Skeletal muscle satellite cell (primary cell): ENCODE results near the gene RERG.

Experiments used
- H3K27me3 ChIP-seq: 2 replicates; pipeline ENCODE4 v1.7.0; 2013; ENCODE audit warnings: low read length; ENCODE audit not compliant: control insufficient read depth, insufficient read depth
- H3K36me3 ChIP-seq: 2 replicates; pipeline ENCODE4 v1.7.0; 2013; ENCODE audit warnings: mild to moderate bottlenecking, control low read depth, low read length; ENCODE audit not compliant: insufficient read depth
- H3K4me1 ChIP-seq: 2 replicates; pipeline ENCODE4 v1.7.0; 2013; ENCODE audit warnings: low read length; ENCODE audit not compliant: control insufficient read depth, insufficient read depth
- H3K4me2 ChIP-seq: 2 replicates; pipeline ENCODE4 v1.7.0; 2013; ENCODE audit warnings: mild to moderate bottlenecking, low read length
- H3K4me3 ChIP-seq: 2 replicates; pipeline ENCODE4 v1.7.0; 2013; ENCODE audit warnings: low read length
- H3K9ac ChIP-seq: 2 replicates; pipeline ENCODE4 v1.7.0; 2013; ENCODE audit warnings: mild to moderate bottlenecking, low read depth, low read length, moderate library complexity
- H3K9me3 ChIP-seq: replicated peaks from 2 replicates; pipeline ENCODE4 v1.7.0; 2013; ENCODE audit warnings: mild to moderate bottlenecking, control low read depth, low read length

RERG gene

DNA sequence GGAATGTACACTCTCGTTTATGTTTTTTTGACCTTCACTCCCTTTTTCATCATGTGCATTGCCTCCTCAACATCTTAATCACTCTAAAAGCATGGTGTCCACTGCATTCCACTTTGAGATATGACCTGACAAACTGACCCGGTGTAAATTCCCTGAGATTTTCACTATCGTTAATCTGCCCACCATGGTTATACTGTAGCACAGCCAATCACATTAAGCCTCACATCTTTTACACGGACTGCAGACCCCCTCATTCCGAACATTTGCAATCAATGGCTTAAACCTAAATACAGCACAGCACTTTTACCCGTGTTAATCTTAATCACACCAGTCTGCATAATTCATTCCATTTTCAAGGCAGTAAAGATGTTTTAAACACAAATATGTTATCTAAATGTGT is 2.4 kb downstream of the RERG start:
- H3K9ac ChIP-seq = no peak overlapping the region
- H3K9me3 ChIP-seq = no peaks in the 10 kb centered on the region
- peaks cover 12% of the 10 kb centered on the region for H3K4me1 ChIP-seq
- H3K27me3 ChIP-seq = no peaks in the 10 kb centered on the region
- H3K4me2 ChIP-seq = no peak overlapping the region
- no peak overlapping the region for H3K4me3 ChIP-seq
- no peaks in the 10 kb centered on the region for H3K36me3 ChIP-seq

DNA sequence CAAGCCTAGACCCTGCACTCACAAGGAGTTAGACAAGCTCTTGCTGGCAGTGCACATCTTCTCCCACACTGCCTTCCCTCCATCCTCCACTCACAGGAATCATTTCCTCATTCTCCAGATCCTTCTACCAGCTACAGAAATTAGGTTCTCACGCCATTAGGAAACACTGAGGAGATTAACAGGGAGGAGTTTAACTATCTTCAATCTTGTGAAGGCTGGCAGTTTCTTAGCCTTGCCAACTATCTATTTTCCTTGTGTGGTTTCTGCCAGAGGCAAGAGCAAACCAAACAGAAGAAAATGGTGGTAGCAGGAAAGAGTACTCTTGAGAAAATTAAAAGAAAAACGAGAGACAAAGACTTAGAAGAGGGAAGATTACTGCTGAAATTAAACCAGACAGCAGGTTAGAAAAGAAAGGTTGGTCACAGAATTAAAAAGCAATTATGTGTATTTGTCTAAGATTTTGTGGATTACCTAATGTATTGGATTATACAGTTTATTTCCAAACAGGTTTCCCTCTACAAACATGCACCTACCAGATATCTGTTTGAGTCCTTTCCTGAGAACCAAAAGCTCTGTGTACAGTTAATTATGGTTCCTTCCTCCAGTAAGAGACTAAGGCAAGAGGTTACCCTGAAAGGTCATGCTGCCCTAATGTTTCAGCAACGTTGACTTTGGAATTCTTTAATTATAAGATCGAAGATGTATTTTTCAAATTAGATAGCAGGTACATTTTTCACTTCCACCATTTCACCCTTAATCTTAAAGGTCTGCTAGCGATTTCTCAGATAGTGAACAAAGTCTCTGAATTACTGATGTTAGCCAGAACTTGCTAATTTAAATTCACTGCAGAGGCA is 5.0 kb downstream of the RERG start:
- Histone ChIP-seq H3K4me2 (no peak overlapping the region), H3K4me1 (peaks cover 8% of the 10 kb centered on the region), H3K27me3 (no peaks in the 10 kb centered on the region), H3K36me3 (no peaks in the 10 kb centered on the region), H3K4me3 (no peak overlapping the region), H3K9me3 (no peaks in the 10 kb centered on the region), H3K9ac (no peak overlapping the region)

DNA sequence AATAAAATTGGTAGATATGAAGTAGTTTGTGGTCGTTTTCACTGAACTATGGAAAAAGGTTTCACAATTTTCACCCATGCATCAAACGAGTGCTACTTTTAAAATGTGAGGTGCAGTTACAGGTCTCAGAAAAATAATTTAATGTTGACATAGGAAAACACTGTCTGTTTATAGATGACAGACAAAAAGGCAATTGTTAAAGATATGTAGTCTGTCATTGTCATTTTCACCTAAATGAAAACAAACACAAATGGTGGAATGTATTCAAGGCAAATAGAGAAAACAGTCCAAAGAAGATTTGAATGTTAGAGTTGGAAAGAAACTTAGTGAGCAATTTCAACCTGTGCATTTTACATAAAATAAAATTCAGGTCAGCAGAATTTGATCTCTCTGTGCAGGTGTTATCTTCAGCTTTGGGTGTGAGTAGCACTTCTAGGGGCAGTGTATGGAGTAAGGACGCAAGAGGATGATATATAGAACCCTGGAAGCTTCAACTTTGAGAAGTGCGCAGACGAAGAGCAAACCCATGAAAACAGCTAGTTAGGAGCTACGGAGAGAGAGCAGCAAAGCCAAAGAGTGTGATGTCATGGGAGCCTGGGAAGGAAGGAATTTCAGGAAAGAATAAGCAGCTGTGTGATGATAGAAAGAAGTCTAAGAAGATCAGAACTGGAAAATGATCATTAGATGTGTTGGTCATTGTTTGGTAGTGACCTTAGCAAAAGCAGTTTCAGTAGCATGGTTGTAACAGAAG is 6.2 kb downstream of the RERG start:
- H3K4me1 ChIP-seq = peaks cover 10% of the 10 kb centered on the region
- no peaks in the 10 kb centered on the region for H3K36me3 ChIP-seq
- no peak overlapping the region for H3K4me2 ChIP-seq
- H3K4me3 ChIP-seq = no peak overlapping the region
- H3K9me3 ChIP-seq = no peaks in the 10 kb centered on the region
- H3K27me3 ChIP-seq = no peaks in the 10 kb centered on the region
- H3K9ac ChIP-seq = no peak overlapping the region

DNA sequence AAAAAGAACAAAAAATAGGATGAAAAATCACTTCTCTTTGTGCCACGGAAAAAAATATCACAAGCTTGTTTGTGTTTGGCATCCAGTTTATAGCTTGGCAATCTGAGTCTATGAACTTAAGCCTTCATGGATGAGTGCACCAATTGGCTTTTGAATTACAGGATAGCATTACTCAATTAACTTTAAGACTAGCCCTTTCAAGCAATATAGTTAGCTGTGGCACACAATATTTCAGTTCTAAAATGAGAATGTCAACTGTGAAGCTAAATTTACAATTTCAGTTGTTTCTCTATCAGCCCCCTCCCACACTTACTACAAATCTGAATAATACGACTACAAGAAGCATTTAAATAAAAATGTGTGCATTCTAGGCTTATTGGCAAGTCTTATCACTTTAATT is 8.3 kb downstream of the RERG start:
- H3K4me1 ChIP-seq = peaks cover 31% of the 10 kb centered on the region
- H3K9ac ChIP-seq = no peak overlapping the region
- no peaks in the 10 kb centered on the region for H3K36me3 ChIP-seq
- H3K27me3 ChIP-seq = no peaks in the 10 kb centered on the region
- H3K4me2 ChIP-seq = no peak overlapping the region
- H3K4me3 ChIP-seq = no peak overlapping the region
- H3K9me3 ChIP-seq = no peaks in the 10 kb centered on the region

DNA sequence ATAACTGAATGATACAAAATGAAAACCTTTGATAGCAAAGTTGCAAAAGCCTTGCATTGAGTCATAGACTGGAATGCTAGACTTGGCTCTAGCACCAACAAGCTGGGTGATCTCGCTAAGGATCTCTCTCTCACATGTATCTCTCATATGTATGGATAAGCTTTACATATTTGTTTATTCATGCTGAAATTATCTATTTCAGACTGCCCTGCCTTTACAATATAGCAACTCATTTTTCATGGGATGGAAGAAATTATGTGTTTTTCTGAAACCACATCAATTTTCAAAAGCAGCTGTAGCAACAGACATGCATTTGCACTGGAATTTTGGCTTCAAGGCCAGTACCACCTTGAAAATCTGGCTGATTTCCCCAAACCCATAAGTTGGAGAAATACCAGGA is 11.4 kb downstream of the RERG start:
- Histone ChIP-seq H3K9me3 (no peaks in the 10 kb centered on the region), H3K9ac (peak overlapping the region; percentile 78)

DNA sequence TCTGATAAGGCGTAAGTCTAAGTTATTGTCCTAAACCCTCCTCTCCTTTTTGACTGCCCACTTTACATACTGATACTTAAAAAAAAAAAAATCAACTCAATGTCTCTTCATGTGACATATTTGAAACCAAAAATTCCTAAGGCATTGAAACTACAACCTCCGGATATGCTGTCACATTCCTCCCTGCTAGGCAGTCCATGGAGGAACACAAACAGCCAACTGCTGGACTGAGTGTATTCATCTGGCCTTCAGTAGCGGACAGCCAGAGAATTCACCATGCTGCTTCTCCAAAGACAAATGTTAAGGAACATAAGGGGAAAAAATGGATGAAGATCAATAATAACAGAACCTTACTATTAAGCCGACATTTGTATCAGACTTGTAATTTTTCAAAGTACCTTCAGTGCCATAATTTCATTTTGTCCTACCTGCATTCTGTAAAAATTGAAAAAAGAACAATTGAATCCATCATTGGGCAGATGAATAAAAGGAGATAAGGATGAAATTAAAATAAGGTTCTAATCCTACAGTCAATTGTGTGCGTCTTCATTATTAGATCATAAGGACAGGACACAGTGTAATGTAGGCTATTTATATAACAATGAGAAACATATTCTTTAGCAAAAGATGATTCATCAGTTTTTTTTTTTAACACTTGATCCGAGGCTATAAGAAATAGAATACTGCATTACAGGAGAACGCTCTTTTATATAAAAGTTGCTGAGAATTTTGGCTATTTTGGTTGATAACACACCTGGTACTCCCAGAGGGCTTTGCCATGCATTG is 12.2 kb downstream of the RERG start:
- H3K9ac ChIP-seq = peak overlapping the region; percentile 78
- H3K4me2 ChIP-seq = peak overlapping the region; percentile 69
- no peaks in the 10 kb centered on the region for H3K27me3 ChIP-seq

More for the DNA sequence above, 11.4 kb downstream of the RERG start:
- no peaks in the 10 kb centered on the region for H3K36me3 ChIP-seq
- H3K4me3 ChIP-seq = no peak overlapping the region
- H3K4me2 ChIP-seq = peak overlapping the region; percentile 69
- H3K27me3 ChIP-seq = no peaks in the 10 kb centered on the region
- H3K4me1 ChIP-seq = peaks cover 37% of the 10 kb centered on the region

DNA sequence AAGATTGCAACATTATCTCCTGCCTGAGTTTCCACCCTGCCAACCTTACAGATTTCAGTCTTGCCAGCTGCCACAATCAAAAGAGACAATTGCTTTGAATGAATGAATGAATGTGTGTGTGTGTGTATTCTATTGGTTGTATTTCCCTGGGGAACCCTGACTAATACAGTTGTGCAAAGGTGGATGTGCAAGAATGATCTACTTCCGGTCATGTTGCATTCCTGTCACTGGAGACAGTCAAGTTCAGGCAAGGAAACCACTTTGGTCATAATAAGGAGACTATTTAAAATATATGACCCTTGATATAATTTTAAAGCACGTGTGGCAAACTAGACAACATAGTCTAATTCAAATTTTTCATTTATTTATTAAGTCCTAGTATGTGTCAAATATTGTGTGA is 13.1 kb downstream of the RERG start:
- H3K4me3 ChIP-seq = no peak overlapping the region
- no peak overlapping the region for H3K4me2 ChIP-seq
- peak overlapping the region; percentile 78 for H3K9ac ChIP-seq
- H3K36me3 ChIP-seq = no peaks in the 10 kb centered on the region
- no peaks in the 10 kb centered on the region for H3K27me3 ChIP-seq
- peaks cover 37% of the 10 kb centered on the region for H3K4me1 ChIP-seq
- H3K9me3 ChIP-seq = no peaks in the 10 kb centered on the region

More for the DNA sequence above, 12.2 kb downstream of the RERG start:
- Histone ChIP-seq H3K36me3 (no peaks in the 10 kb centered on the region), H3K4me1 (peaks cover 37% of the 10 kb centered on the region), H3K4me3 (peak overlapping the region; percentile 50), H3K9me3 (no peaks in the 10 kb centered on the region)

DNA sequence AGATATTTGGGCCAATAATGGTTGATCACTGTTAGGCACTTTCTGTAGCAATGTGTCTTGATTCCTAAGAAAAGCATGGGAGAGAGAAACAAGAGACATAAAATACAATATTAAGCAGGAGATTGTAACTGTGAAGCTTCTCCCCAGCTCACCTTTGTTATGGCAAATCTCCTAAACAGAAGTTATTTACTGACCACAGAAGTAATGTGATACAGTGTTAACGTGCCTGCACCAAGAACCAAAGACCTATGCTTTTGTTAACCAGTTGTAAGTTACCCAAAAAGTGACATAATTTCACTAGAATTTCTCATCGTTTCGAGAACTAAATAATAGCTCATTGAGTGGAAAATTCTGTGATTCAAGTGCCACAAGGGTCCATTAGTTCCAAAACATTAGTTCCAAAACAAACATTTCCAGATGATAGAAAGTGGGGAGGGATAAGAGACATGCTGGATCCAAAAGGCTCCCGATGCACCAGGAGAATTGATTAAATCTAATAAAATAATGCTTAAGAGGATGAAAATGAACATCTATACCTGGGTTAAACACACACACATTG is 14.3 kb downstream of the RERG start:
- H3K4me3 ChIP-seq = no peak overlapping the region

DNA sequence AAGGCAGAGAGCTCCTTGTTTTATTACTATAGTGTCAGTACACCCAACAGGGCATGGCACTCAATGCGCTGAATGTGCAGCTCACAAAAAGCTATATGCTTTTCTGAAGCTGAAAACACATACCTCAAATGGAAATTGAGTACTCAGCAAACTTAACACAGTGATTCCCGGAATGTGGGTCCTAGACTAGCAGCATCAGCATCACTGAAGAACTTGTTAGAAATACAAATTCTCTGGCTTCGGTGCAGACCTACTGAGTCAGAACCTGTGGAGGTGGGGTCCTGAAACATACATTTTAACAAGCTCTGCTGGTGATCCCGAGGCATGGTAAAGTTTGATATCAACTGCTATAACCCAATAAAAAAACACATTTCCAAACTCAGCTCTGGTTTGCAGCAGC is 14.9 kb downstream of the RERG start:
- H3K27me3 ChIP-seq = no peaks in the 10 kb centered on the region
- no peak overlapping the region for H3K9ac ChIP-seq
- no peaks in the 10 kb centered on the region for H3K9me3 ChIP-seq
- H3K4me3 ChIP-seq = no peak overlapping the region
- peaks cover 37% of the 10 kb centered on the region for H3K4me1 ChIP-seq
- no peak overlapping the region for H3K4me2 ChIP-seq
- H3K36me3 ChIP-seq = no peaks in the 10 kb centered on the region

More for the DNA sequence above, 14.3 kb downstream of the RERG start:
- Histone ChIP-seq H3K9me3 (no peaks in the 10 kb centered on the region), H3K36me3 (no peaks in the 10 kb centered on the region), H3K4me2 (no peak overlapping the region), H3K27me3 (no peaks in the 10 kb centered on the region), H3K9ac (no peak overlapping the region), H3K4me1 (peaks cover 37% of the 10 kb centered on the region)

DNA sequence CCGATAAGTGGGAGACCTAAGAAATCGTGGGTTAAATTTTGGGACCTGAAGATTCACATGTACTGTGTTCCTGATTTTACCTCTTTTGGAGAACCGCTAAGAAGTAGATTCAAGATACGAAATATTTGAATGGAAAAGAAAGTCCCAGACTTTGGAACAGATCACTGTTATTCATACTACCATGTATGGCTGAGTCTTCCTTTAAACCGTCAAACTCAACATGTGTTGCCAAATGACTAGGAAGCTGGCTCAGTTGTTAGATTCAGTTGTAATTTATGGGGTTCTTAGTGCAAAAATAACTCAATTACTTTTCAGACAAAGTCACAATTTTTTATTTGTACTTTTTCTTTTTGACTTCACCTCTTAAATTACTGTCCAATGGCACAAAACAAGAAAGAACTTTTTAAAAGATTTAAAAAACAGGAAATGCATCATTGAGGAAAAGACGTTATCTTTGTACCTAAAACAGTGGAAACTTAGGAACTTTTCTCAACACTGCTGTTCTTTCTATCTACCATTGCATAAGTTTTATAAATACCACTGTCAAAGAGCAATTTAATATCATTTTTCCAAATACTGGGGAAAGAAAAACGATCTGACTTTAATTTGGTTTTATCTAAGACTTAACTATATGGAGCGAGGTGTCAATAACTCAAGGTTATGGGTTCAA is 15.7 kb downstream of the RERG start:
- Histone ChIP-seq H3K4me3 (no peak overlapping the region), H3K4me2 (no peak overlapping the region), H3K36me3 (no peaks in the 10 kb centered on the region), H3K4me1 (peaks cover 40% of the 10 kb centered on the region), H3K9ac (no peak overlapping the region), H3K27me3 (no peaks in the 10 kb centered on the region), H3K9me3 (no peaks in the 10 kb centered on the region)
